DND-41 (cell line): ENCODE data around the gene GSS.

Source experiments
- CTCF ChIP-seq: IDR thresholded peaks from 2 replicates; pipeline ENCODE4 v1.5.1; 2012; ENCODE audit warnings: borderline replicate concordance, low read length, moderate library complexity, mild to moderate bottlenecking; ENCODE audit not compliant: poor library complexity, severe bottlenecking; ENCODE audit errors: extremely low read depth
- EZH2 ChIP-seq: IDR thresholded peaks from 3 replicates; pipeline ENCODE4 v1.6.1; 2012; ENCODE audit warnings: borderline replicate concordance, low read depth, mild to moderate bottlenecking, moderate library complexity, low read length, inconsistent platforms; ENCODE audit not compliant: severe bottlenecking

GRCh38 chr20:35002426-35003210, 47.0 kb upstream of the GSS start:
- TF ChIP-seq CTCF: no peak
- TF ChIP-seq EZH2: no peak
